Mammary microvascular endothelial cell (primary cell): ENCODE measurements around the gene SUPT4H1. TPM values are rescaled to one million over a fixed set of nuclear protein-coding genes. Genes with fewer than 3 reads are reported as not detected.

Source experiments
- total RNA-seq: library from RNA; depleted of rRNA; stranded (reverse); fragments of >200 nt; gene quantifications from 2 replicates; pipeline ENCODE4 v1.2.3, GENCODE V29; 2015

The SUPT4H1 gene
- total RNA-seq, result 41.1 and 42.5 TPM in 2 replicates

GRCh38 chr17:58351831-58352595, at the start of gene SUPT4H1:
Gene SUPT4H1, minus strand, starts transcription at chr17:58352201. Its CDS starts 66 bp downstream, at chr17:58352135.

GRCh38 chr17:58328195-58329034, 23.6 kb downstream of the SUPT4H1 start, which contains the start of gene TSPOAP1:
Gene TSPOAP1, minus strand, starts transcription at chr17:58328795. Its CDS starts 875 bp downstream, at chr17:58327920.

Other genes with a start within 250 kb of the SUPT4H1 start
- not detected in 2 replicates for gene OR4D1, start 203.8 kb downstream of the SUPT4H1 start, total RNA-seq
- gene OR4D2, start 185.2 kb downstream of the SUPT4H1 start, total RNA-seq, result not detected in 2 replicates
- not detected in 2 replicates for gene EPX, start 159.5 kb downstream of the SUPT4H1 start, total RNA-seq
- 5.7 and 7.9 TPM in 2 replicates for gene MKS1, start 132.9 kb downstream of the SUPT4H1 start, total RNA-seq
- not detected in 2 replicates for gene LPO, start 113.6 kb downstream of the SUPT4H1 start, total RNA-seq
- gene MPO, start 71.3 kb downstream of the SUPT4H1 start, total RNA-seq, result not detected in 2 replicates
- not detected in 2 replicates for gene TSPOAP1, start 23.4 kb downstream of the SUPT4H1 start, total RNA-seq
- not detected in 2 replicates for gene RNF43, start 65.3 kb upstream of the SUPT4H1 start, total RNA-seq
- under 0.01 TPM in 1 of 2 replicates, not detected in the other for gene HSF5, start 136.2 kb upstream of the SUPT4H1 start, total RNA-seq
- 27.2 and 34.1 TPM in 2 replicates for gene MTMR4, start 162.4 kb upstream of the SUPT4H1 start, total RNA-seq